T follicular helper cell (primary cell): ENCODE results near the gene YWHAG.
"Not testable (repeated sequence)": the region's sequence is repeated elsewhere in the genome, so short reads cannot be mapped to it uniquely, and the experiment has no call there.

Experiments
- DNase-seq: peaks from one replicate; pipeline ENCODE4 v3.0.0-alpha.2; 2020; ENCODE audit warnings: low read depth

The YWHAG gene

GRCh38 chr7:76347710-76348109 is 11.1 kb downstream of the YWHAG start:
- DNase-seq: no peak

GRCh38 chr7:76346778-76347177 is 12.0 kb downstream of the YWHAG start:
- DNase-seq: no peak

- DNase-seq: no peak
Observed at GRCh38 chr7:76346097-76346496, 12.7 kb downstream of the YWHAG start.

- no peak for DNase-seq
Observed at GRCh38 chr7:76343931-76344321, 14.9 kb downstream of the YWHAG start.

- no peak for DNase-seq
Observed at GRCh38 chr7:76343294-76343930, 15.4 kb downstream of the YWHAG start.

- DNase-seq: no peak
Observed at GRCh38 chr7:76342222-76342621, 16.6 kb downstream of the YWHAG start.

- DNase-seq: no peak
Observed at GRCh38 chr7:76340617-76341131, 18.1 kb downstream of the YWHAG start.

- DNase-seq: no peak
Observed at GRCh38 chr7:76338298-76339084, 20.3 kb downstream of the YWHAG start.

- no peak for DNase-seq
Observed at GRCh38 chr7:76337147-76337546, 21.6 kb downstream of the YWHAG start.

- no peak for DNase-seq
Observed at GRCh38 chr7:76336094-76336493, 22.7 kb downstream of the YWHAG start.

GRCh38 chr7:76335417-76335816 is 23.4 kb downstream of the YWHAG start:
- DNase-seq: not testable (repeated sequence)

GRCh38 chr7:76334320-76334967 is 24.3 kb downstream of the YWHAG start:
- no peak for DNase-seq

- no peak for DNase-seq
Observed at GRCh38 chr7:76333511-76334101, 25.2 kb downstream of the YWHAG start.

GRCh38 chr7:76332078-76332477 is 26.7 kb downstream of the YWHAG start:
- no peak for DNase-seq

- no peak for DNase-seq
Observed at GRCh38 chr7:76330673-76331072, 28.1 kb downstream of the YWHAG start.

- no peak for DNase-seq
Observed at GRCh38 chr7:76330261-76330660, 28.5 kb downstream of the YWHAG start.

GRCh38 chr7:76329479-76329878 is 29.3 kb downstream of the YWHAG start:
- DNase-seq: no peak

GRCh38 chr7:76328389-76328788 is 30.4 kb downstream of the YWHAG start:
- DNase-seq: no peak

- no peak for DNase-seq
Observed at GRCh38 chr7:76327610-76328009, 31.2 kb downstream of the YWHAG start.

- no peak for DNase-seq
Observed at GRCh38 chr7:76326646-76327233, 32.1 kb downstream of the YWHAG start.

- no peak for DNase-seq
Observed at GRCh38 chr7:76325811-76326210, 33.0 kb downstream of the YWHAG start.

- DNase-seq: no peak
Observed at GRCh38 chr7:76325092-76325491, 33.7 kb downstream of the YWHAG start.
